ENCODE measurements around the gene CABLES1.
"Not testable (repeated sequence)": the region's sequence is repeated elsewhere in the genome, so short reads cannot be mapped to it uniquely, and the experiment has no call there.

CABLES1 gene, protein sequence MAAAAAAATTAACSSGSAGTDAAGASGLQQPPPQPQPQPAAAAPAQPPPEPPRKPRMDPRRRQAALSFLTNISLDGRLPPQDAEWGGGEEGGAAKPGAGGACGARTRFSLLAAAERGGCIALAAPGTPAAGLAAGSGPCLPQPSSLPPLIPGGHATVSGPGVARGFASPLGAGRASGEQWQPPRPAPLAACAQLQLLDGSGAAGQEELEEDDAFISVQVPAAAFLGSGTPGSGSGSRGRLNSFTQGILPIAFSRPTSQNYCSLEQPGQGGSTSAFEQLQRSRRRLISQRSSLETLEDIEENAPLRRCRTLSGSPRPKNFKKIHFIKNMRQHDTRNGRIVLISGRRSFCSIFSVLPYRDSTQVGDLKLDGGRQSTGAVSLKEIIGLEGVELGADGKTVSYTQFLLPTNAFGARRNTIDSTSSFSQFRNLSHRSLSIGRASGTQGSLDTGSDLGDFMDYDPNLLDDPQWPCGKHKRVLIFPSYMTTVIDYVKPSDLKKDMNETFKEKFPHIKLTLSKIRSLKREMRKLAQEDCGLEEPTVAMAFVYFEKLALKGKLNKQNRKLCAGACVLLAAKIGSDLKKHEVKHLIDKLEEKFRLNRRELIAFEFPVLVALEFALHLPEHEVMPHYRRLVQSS

GRCh38 chr18:23134780-23135549 lies at the start of gene CABLES1:
Gene CABLES1 (plus strand): TSS chr18:23135485. CDS start chr18:23135763, 278 bp downstream.
- peak; percentile 78 for DNase-seq

GRCh38 chr18:23087352-23087751 lies 47.9 kb upstream of the CABLES1 start:
- no peak for DNase-seq

DNA sequence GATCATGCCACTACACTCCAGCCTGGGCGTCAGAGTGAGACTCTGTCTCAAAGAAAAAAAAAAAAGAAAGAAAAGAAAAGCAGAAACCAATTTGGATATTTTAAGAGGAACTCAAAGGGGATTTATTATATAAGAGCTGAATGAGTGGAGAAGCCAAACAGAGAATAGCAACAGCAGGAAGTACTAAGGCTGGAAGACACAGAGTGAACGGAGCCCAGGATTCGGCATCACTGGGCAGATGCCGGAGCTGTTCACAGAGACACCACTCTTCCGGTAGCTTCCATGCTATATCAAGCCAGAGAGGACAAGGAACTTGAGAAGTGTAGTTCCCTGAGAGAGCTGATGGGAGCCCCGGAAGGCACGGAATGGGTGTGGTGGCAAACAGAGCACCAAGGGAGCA lies 47.0 kb upstream of the CABLES1 start:
- DNase-seq = no peak

DNA sequence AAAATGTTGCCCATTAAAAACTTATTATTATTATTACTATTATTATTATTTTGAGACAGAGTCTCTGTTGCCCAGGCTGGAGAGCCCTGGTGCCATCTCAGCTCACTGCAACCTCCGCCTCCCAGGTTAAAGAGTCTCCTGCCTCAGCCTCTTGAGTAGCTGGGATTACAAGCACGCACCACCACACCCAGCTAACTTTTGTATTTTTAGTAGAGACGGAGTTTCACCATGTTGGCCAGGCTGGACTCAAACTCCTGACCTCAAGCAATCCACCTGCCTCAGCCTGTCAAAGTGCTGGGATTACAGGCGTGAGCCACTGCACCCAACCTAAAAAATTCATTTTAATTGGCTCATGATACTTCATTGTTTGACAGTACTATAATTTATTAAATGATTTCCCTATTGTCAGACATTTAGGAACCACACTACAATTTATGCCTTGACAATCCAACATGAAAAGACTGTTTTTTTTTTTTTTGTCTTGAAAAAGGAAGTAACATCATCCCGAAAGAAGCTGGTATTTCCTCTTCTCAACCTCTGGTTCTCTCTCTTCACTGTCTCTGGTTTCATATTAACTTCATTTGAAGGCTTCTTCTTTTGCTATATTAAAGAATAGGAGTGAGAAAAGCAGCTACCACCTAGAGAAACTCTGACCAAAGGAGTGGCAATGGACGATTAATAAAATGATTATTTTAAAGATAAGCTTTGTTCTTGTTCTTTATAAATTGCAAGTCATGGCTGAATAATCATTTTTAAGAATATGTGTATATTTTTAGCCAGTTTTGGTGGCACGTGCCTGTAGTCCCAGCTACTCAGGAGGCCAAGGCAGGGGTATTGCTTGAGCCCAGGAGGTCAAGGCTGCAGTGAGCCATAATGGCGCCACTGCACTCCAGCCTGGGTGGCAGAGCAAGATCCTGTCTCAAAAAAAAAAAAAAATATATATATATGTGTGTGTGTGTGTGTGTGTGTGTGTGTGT lies 44.0 kb upstream of the CABLES1 start:
- peak; percentile 54 for DNase-seq

- DNase-seq = no peak
Observed at GRCh38 chr18:23092121-23092520, 43.2 kb upstream of the CABLES1 start.

- DNase-seq = not testable (repeated sequence)
Observed at GRCh38 chr18:23093130-23093529, 42.2 kb upstream of the CABLES1 start.

- no peak for DNase-seq
Observed at GRCh38 chr18:23093772-23094171, 41.5 kb upstream of the CABLES1 start.

DNA sequence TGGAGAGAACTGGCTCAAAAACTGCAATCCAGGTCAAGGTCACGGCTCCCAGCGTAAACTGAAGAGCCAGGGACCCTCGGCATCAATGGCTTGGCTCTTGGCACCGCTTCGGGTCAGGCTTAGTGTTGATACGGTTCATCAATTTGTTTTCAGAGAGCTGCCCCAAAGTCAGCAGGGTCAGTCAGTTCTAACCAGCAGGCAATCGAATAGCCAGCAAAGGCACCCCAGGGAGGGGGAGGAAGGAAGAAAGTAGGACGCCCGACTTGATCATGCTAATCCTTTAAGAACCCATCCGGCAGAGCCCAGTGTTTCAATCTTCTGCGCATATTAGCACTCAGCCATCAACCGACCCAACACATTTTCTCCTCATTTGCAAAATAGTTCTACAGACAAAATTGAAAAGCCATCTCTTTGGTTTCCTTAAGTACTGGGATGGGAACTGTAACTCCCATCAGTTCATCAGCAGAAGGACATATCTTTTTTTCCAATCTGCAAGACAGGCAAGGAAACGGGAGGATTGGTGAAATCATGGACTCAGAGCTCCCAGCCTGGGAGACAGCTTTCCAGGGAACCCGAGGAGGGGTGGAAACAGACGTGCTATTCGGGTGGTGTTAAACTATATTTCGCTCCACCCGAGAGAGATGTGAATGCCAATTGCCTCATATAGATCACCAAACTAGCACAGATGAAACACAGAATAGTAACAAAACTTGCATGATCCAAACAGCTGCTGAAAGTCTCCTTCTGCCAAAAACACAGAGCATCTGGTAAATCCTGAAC lies 40.7 kb upstream of the CABLES1 start:
- no peak for DNase-seq

- no peak for DNase-seq
Observed at GRCh38 chr18:23095463-23095862, 39.8 kb upstream of the CABLES1 start.

GRCh38 chr18:23097016-23097415 lies 38.3 kb upstream of the CABLES1 start:
- not testable (repeated sequence) for DNase-seq

DNA sequence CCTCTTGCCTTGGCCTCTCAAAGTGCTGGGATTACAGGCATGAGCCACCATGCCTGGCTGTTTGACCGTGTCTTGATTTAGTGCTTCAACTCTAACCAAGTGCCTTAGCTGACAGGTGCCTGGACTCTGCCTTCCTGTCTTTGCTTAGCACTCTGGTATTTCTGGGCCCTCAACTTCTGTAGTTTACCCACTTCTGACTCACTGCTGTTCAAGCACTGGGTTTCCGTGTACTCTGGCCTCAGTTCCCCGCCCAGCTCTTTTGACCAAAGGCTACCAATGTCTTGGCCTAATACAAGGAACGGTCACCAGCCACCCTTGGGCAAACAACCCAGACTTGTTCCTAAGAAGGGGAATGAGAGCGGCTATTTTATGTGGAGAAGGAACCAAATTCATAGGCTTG lies 35.7 kb upstream of the CABLES1 start:
- DNase-seq = no peak

GRCh38 chr18:23101861-23102432 lies 33.3 kb upstream of the CABLES1 start:
- DNase-seq = no peak

DNA sequence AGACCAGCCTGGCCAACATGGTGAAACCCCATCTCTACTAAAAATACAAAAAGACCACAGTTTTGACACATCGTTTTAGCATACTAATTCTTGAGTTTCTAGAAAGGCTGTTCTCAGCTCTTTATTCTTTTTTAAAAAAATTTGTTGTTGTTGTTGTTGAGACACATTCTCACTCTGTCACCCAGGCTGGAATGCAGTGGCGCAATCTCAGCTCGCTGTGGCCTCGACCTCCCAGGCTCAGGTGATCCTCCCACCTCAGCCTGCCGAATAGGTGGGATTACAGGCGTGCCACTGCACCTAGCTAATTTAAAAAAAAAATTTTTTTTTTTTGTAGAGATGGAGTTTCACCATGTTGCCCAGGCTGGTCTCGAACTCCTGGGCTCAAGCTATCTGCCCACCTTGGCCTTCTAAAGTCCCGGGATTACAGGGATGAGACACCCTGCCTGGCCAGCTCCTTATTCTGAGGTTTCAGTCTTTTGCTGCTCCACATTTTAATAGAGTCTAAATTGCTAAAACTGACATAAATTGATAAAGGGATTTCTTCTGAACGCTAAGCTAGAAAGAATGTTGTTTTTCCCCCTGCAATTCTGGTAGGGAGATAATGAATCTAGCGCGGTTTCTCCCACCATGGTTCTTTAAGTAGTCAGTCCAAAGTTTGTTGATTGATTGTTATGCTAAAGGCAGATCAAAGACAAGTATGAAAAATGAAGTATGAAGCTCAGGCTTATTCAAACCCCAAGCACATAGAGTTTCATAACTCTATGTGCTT lies 32.6 kb upstream of the CABLES1 start:
- no peak for DNase-seq

DNA sequence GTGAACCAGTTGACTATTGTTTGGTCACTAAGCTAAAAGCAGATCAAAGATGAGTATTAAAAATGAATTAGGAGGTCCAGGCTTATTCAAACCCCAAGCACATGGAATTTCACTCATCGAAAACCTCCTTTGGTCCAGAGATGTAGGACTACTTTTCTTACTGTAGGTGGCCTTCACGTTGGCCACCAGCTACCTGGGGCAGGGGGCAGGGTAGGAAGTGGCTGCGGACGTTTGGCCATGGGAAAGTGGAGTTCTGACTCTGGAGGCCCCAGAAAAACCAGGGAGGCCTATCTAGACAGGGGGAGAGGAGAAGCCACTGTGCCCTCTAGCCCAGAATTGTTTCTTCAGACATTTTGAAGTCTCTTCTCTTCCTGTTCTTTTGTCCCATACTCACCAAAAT lies 31.8 kb upstream of the CABLES1 start:
- no peak for DNase-seq

GRCh38 chr18:23105030-23105429 lies 30.3 kb upstream of the CABLES1 start:
- no peak for DNase-seq

GRCh38 chr18:23105581-23106219 lies 29.6 kb upstream of the CABLES1 start:
- no peak for DNase-seq

DNA sequence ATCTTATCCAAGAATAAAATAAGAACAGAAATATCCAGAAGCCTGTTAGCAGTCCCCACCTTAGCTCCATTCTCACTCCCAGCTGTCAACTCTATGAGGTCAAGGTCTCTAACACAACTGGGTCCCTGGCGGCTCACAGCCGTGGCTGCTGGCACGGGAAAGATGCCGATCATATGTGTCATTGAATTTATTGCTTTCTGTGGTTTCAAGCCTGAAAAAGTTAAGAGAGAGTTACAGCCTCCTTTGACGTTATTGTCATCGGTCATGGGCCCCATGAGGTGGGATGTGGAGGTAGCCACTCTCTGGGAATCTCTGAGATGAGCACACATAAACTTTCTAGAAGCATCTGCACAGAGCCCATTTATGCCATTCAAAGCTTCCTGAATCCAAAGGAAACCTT lies 28.7 kb upstream of the CABLES1 start:
- DNase-seq = peak; percentile 27

GRCh38 chr18:23107718-23108117 lies 27.6 kb upstream of the CABLES1 start:
- DNase-seq = no peak

DNA sequence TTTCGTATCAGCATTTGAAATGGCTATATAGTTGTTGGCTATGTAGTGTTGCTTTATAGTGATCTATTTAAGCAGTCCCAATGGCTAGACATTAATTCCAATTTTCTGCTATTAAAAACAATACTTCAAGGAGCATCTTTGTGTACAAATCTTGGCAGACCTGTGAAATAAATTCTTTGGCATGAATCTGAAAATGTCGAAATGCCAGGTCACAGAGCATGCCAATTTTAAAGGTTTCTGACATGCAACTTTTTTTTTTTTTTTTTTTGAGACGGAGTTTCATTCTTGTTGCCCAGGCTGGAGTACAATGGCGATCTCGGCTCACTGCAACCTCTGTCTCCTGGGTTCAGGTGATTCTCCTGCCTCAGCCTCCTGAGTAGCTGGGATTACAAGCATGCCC lies 26.8 kb upstream of the CABLES1 start:
- DNase-seq = no peak

- not testable (repeated sequence) for DNase-seq
Observed at GRCh38 chr18:23109163-23109562, 26.1 kb upstream of the CABLES1 start.

Measured in hematopoietic multipotent progenitor cell treated with erythropoietin and hydrocortisone succinate and interleukin-3 and kit ligand, for 4 days (in vitro differentiated cells).